Body of pancreas (tissue), 4 donors: Measurements from ENCODE around the gene KRT10.

ENCODE experiments used
- POLR2A ChIP-seq, 3 donors: fragments of 450-650 bp; IDR thresholded peaks; one replicate each; pipeline ENCODE4 v1.6.1; 2016; ENCODE audit warnings: antibody characterized with exemption in 3 of 3, mild to moderate bottlenecking in 2 of 3
- TF ChIP-seq, protein P1 (sequence below), 7 experiments: fragments of 450-650 bp in 4 of 7; fragments of 200-600 bp in 3 of 7; sonication (generic) in 3 of 7; IDR thresholded peaks; one replicate each; pipeline ENCODE4 v1.5.1; 2016 to 2019; ENCODE audit warnings: antibody characterized with exemption in 7 of 7

DNA sequence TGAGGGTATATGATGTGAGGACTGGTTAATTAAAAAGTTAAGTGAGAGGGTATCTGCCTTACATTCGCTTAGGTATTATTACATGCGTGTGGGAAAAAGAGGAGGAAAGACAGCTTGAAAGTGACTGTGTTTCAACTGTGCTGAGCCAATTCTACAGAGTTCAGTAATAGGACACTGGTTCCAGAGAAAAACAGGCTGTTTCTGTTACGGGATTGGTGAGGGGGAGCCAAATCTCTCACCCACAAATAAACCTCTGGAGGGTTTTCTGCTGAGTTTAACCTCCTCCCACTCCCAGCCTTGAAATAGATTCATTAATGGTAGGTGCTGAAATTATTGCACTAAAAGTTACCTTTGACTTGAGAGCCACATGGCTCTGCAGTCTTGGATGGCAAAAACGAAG lies 46.5 kb downstream of the KRT10 start:
- TF ChIP-seq, protein P1, sequence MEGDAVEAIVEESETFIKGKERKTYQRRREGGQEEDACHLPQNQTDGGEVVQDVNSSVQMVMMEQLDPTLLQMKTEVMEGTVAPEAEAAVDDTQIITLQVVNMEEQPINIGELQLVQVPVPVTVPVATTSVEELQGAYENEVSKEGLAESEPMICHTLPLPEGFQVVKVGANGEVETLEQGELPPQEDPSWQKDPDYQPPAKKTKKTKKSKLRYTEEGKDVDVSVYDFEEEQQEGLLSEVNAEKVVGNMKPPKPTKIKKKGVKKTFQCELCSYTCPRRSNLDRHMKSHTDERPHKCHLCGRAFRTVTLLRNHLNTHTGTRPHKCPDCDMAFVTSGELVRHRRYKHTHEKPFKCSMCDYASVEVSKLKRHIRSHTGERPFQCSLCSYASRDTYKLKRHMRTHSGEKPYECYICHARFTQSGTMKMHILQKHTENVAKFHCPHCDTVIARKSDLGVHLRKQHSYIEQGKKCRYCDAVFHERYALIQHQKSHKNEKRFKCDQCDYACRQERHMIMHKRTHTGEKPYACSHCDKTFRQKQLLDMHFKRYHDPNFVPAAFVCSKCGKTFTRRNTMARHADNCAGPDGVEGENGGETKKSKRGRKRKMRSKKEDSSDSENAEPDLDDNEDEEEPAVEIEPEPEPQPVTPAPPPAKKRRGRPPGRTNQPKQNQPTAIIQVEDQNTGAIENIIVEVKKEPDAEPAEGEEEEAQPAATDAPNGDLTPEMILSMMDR (IDR thresholded peaks at IDR 0.05): no peak
- no peak for TF ChIP-seq POLR2A (IDR thresholded peaks at IDR 0.05)
